ENCODE results near the gene NT5DC1.
A peak's percentile ranks its signal among the peaks of the same experiment; 100 is the strongest.

Gene NT5DC1

GRCh38 chr6:116144605-116145004 lies 44.0 kb downstream of the NT5DC1 start:
- DNase-seq, result peak; percentile 71

DNA sequence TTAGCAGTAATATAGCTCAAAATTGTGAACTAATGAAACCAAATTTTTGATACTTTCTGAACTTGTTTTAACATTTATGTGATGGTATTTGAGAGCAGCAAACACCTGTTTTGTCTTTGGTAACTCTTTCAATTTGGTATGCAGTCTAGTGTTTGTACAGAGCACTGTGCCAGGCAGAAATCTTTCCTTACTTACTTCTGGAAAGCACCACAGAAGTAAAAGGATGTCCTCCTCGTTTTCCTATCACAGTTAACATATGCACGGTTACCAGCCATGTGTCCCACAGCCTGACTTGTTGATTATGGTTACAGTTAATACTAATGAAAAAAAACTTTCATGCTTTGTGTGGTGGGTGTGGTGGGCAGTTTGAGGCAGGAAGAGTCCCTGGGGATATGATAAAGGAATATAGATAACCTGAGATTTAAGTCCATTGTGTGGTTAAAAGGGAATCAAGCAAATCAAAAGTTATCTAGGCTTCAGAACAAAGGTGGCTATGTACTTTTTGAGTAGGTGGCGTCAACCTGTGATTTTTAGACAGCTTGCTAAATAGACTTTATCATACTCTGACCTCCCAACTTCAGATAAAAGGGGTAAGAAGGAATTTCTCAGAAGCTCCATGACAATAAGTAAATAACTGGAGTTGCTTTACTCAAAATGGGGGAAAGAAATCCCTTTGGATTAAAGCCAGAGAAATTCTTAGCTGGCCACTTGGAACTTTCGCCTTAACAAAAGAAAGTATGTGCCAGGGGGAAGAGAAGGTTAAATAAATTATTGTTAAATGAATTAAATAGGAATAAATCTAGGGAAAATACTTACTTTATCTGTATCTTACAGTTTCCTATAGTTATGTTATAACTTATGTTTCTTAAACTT lies 45.4 kb downstream of the NT5DC1 start:
- DNase-seq, result no peak

DNA sequence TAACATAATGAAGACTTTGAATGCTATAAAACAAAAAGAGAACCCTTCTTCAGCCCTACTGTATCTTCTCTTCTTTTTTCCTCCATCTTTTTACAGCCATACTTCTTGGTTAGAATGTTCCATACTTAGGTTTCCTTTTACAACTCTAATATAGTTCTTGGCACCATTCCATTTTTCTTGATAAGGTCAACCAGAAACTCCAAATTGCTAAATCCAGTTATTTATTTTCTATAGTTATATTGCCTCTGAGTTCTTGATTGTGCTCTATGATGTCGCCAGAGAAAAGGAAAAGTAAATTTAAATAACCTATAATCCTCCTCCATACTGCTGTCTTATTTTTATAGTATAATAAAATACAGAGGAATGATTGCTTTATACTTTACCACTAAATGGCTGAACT lies 52.0 kb downstream of the NT5DC1 start:
- DNase-seq, result no peak

DNA sequence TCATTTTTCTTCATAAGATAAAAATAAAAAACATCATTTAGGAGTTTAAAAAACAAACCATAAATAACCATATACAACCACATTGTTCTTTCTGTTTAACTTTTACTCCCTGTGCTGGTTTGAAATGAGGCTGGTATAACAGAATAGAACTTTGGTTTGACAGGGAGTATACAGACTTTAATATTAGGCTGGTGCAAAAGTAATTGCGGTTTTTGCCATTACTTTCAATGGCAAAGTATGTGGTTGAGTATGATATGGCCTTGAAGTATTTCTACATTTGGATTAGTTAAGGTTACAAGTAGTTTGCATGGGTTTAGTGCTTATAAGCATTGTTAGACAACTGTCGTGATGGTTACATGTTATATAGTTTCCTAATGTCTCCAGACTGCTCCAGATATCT lies 54.2 kb downstream of the NT5DC1 start:
- no peak for DNase-seq

- DNase-seq, result no peak
Measured at GRCh38 chr6:116156405-116157326, 56.0 kb downstream of the NT5DC1 start.

GRCh38 chr6:116157391-116157790 lies 56.7 kb downstream of the NT5DC1 start:
- DNase-seq, result no peak

GRCh38 chr6:116158641-116159040 lies 58.0 kb downstream of the NT5DC1 start:
- DNase-seq, result no peak

DNA sequence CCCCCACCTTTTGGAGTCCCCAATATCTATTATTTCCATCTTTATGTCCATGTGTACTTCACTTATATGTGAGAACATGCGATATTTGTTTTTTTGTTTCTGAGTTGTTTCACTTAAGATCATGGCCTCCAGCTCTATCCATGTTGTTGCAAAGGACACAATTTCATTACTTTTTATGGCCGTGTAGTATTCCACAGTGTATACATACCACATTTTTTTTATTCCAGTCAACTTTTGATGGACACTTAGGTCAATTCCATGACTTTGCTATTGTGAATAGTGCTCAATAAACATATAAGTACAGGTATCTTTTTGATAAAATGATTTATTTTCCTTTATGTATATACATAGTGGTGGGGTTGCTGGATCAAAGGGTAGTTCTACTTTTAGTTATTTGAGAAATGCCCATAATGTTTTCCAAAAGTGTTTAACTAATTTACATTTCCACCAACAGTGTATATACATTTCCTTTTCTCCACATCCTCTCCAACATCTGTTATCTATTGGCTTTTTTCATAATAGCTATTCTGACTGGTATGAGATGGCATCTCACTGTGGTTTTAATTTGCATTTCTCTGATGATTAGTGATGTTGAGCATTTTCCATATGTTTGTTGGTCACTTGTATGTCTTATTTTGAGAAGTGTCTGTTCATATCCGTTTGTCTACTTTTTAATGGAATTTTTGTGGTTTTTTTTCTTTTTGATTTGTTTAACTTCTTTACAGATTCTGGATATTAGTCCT lies 59.3 kb downstream of the NT5DC1 start:
- DNase-seq, result no peak

DNA sequence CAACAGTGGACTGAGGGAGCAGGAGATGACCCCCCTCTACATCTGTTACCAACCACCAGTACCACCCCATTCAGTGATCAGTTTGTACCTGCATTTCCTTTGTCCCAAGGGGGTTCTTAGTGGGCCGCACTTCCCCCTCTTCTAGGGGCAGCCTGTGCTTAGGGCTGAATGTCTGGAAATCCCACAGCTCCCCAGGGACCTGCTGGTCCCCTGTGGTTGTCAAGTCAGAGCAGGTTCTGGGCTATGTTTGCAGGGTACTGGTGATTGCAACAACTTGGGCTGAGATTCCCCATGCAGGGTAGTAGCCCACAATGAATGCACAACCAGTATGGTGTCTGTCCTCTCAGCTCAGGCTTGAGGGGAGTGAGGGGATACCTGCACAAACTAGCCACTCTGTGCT lies 64.9 kb downstream of the NT5DC1 start:
- DNase-seq, result no peak

DNA sequence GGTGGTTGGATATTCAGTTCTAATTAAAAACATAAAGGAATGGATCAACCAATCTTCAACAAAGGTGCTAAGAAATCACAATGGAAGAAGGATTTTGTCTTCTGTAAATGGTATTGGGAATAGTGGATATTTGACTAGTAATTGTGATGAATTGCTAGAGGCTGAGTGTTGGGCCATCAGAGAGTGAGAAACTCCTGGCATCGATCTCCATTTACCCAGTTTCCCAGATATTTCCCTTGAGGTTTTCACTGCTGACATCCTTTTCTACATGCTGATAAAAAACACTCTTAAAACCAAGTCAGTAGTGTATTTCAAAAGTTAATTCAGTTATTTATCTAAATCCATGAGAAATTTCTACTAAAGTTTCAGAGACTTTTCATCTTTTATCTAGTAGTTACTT lies 65.7 kb downstream of the NT5DC1 start:
- no peak for DNase-seq

- DNase-seq, result no peak
Measured at GRCh38 chr6:116168148-116168547, 67.5 kb downstream of the NT5DC1 start.

GRCh38 chr6:116169880-116170279 lies 69.2 kb downstream of the NT5DC1 start:
- DNase-seq, result no peak

GRCh38 chr6:116170358-116171057 lies 69.9 kb downstream of the NT5DC1 start:
- DNase-seq, result no peak

DNA sequence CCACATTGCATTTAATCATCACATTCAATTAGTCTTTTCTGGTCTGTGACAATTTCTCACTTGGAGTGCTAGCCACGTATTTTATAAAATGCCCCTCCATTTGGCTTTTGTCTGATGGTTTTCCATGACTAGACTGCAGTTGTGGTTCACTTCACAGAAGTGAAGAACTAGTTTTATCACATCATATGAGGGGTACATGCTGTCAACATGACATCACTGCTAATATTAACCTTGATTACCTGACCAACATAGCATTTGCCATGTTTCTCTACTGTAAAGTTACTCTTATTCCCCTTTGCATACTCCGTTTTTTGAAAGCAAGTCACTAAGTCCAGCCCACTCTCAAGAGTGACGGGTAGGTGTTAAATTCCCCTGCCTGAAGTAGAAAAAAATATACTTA lies 73.3 kb downstream of the NT5DC1 start:
- no peak for DNase-seq

DNA sequence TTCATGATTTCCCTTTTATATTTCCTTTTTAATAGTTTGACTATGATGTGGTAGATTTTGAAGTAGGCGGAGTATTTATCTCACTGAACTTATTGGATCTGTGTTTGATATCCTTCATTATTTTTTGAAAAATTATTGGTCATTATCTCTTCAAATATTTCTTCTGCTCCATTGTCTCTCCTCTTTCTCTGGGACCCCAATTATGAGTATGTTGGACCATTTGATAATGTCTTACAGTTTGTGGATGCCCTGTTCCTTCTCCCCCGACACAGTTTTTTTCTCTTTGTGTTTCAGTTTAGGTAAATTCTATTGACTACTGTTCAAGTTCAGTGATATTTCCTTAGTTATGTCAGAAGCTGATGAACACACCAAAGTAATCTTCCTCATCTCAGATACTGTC lies 74.7 kb downstream of the NT5DC1 start:
- no peak for DNase-seq

GRCh38 chr6:116176596-116176995 lies 75.9 kb downstream of the NT5DC1 start:
- no peak for DNase-seq

DNA sequence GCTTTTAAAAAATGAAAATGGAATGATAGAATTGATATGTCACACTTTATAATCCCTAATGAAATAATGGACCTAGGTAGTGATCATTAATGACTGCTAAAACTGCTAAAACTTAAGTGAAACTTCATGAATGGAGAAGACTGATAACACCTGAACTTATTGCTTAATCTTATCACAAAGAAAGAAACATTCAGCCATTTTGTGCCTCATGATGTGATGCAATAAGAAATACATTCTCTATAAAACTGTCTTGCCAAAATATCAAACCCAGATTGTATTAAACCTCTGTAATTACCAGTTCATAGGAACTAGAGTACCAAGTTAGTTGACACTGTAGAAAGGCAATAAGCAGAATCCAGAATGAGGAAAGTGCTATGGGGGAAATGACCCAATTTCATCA lies 79.7 kb downstream of the NT5DC1 start:
- DNase-seq, result no peak

- DNase-seq, result no peak
Measured at GRCh38 chr6:116189472-116189871, 88.8 kb downstream of the NT5DC1 start.

DNA sequence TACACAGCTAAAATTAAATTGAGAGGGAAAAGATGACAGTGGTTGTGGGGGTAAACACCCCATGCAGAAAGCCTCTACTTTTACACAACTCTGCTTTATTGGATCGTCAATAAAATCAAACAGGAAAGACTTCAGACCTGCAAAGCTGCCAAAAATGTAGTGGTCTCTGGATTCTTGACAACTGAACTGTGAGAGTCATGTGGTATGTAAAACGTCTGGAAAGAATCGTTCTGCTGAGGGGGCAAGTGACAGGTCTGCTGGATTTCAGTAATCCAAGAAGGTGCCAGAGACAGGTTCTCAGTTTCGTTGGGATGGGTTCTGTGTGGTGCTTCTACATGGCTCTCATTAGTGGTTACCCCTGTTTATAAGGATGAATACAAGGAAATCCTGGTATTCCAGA lies 89.9 kb downstream of the NT5DC1 start:
- DNase-seq, result no peak

DNA sequence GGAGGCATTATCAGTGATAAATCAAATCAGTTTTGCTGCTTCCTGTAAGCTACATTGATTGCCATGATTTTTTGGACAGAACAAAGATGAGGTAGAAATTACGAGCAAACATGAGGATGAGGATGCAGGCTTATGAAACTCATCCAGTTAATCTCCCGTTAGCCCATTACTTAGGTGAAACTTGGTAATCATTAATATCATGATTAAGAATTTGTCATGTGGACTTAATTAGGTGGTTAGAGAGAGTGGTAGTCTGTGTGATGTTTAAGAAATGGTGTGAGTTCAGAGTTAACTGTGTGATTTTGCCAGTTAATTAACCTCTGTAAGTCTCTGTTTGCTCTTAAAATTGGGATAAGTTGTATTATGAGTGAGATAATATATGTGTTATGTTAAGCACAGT lies 91.2 kb downstream of the NT5DC1 start:
- no peak for DNase-seq

GRCh38 chr6:116192786-116193185 lies 92.1 kb downstream of the NT5DC1 start:
- no peak for DNase-seq

DNA sequence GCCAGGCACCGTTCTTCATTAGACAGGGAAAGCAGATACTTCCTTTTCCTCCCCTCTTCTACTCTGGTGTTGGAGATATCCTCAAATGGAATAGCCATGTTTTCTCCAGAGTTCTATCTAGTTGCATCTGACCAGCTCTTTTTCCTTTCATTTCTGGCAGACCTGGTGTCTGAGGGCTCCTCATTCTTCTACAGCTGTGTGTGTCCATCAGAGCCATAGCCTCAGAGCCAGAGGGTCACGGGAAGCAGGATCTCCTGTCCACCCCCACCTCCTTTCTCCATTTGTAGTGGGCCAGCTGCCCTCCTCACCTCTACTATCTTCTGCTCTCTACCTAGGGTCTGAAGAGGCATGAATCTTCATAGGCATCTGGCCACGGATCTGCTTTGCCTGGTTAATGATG lies 96.2 kb downstream of the NT5DC1 start:
- no peak for DNase-seq
